Measurements from ENCODE around the gene GLI3. TPM values are rescaled to one million over a fixed set of nuclear protein-coding genes. Genes with fewer than 3 reads are reported as not detected.
A peak's percentile ranks its signal among the peaks of the same experiment; 100 is the strongest.

Gene GLI3
- total RNA-seq, 1 experiment from 2014 or later, result 23.1 TPM

DNA sequence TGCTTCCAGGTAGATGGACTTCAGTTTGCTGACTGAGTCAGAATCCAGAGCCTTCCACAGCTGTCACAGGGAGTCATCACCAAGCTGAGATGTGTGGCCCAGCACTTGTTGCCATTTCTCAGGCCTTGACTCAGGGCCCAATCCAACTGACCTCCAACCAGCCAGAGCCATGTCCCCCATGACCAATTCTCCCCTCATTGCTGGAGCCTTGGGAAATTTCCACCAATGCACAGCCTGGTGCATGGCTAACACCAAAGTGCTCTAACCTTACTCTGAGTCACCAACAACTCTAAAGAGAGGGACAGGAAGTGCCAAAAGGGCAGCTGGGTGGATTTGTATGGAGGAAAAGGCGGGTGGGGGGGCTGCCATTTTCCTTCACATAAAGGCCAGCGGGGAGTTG is 13.4 kb upstream of the GLI3 start:
- Mint-ChIP-seq H3K27ac (ENCODE audit: low read depth, unreplicated experiment) (no peak overlapping the region), H3K36me3 (ENCODE audit: insufficient read depth, unreplicated experiment) (no peaks in the 10 kb centered on the region), H3K4me3 (ENCODE audit: unreplicated experiment) (no peak overlapping the region), H3K9me3 (ENCODE audit: unreplicated experiment) (no peaks in the 10 kb centered on the region), H3K4me1 (ENCODE audit: insufficient read depth, unreplicated experiment) (peaks cover 13% of the 10 kb centered on the region), H3K27me3 (ENCODE audit: insufficient read depth, unreplicated experiment) (no peaks in the 10 kb centered on the region)
- no peak for DNase-seq (ENCODE audit: unreplicated experiment)
- no TSS peak for BruUV-seq (replicated peaks)
- CTCF ChIA-PET, result no interaction called here
- no peak for TF ChIP-seq CTCF (IDR thresholded peaks at IDR 0.05; ENCODE audit: unreplicated experiment)
- POLR2A ChIA-PET, result no interaction called here
- intact Hi-C loops (cut with micrococcal nuclease), result no loop called here

DNA sequence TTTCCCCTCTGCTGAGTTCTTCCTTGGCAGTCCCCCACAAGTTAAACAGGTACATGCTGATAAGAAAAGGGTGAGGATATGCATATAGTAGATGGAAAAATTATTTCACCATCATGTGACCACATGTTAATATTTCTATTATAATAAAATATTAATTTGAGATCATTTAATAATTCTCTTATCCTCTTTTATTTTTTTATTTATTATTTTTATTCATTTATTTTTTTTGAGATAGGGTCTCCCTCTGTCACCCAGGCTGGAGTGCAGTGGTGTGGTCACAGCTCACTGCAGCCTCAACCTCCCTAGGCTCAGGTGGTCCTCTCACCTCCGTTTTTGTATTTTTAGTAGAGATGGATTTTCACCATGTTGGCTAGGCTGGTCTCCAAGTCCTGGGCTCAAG is 11.6 kb upstream of the GLI3 start:
- H3K27me3 Mint-ChIP-seq (ENCODE audit: insufficient read depth, unreplicated experiment), result no peaks in the 10 kb centered on the region
- no peaks in the 10 kb centered on the region for H3K36me3 Mint-ChIP-seq (ENCODE audit: insufficient read depth, unreplicated experiment)
- H3K9me3 Mint-ChIP-seq (ENCODE audit: unreplicated experiment), result no peaks in the 10 kb centered on the region
- DNase-seq (ENCODE audit: unreplicated experiment), result no peak
- no TSS peak for BruUV-seq (replicated peaks)
- H3K27ac Mint-ChIP-seq (ENCODE audit: low read depth, unreplicated experiment), result no peak overlapping the region
- intact Hi-C loops (cut with micrococcal nuclease), result no loop called here
- no peak for TF ChIP-seq CTCF (IDR thresholded peaks at IDR 0.05; ENCODE audit: unreplicated experiment)
- ChIA-PET CTCF (no interaction called here), POLR2A (no interaction called here)
- no peak overlapping the region for H3K4me3 Mint-ChIP-seq (ENCODE audit: unreplicated experiment)
- H3K4me1 Mint-ChIP-seq (ENCODE audit: insufficient read depth, unreplicated experiment), result peaks cover 6% of the 10 kb centered on the region

DNA sequence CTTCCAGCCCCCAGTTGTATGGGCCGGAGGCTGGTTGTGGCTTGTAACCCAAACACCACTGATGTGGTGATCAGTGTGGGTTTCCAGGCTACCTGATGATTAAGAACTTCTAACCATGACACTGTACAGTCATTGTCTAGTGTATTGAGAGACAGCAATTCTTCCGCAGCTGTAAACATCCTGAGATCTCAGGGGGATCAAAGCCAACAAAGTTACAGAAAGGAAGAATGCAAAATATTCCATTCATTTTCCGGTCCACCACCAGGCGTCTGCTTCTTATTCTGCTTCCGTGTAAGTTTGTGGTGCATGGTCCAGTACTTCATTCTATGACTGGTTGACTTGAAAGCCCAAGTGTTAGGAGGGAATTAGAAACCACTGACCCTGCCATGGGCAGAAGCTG is 10.3 kb upstream of the GLI3 start:
- Mint-ChIP-seq H3K9me3 (ENCODE audit: unreplicated experiment) (no peaks in the 10 kb centered on the region), H3K4me3 (ENCODE audit: unreplicated experiment) (no peak overlapping the region), H3K27me3 (ENCODE audit: insufficient read depth, unreplicated experiment) (no peaks in the 10 kb centered on the region), H3K27ac (ENCODE audit: low read depth, unreplicated experiment) (no peak overlapping the region), H3K36me3 (ENCODE audit: insufficient read depth, unreplicated experiment) (no peaks in the 10 kb centered on the region), H3K4me1 (ENCODE audit: insufficient read depth, unreplicated experiment) (peaks cover 6% of the 10 kb centered on the region)
- TF ChIP-seq CTCF (IDR thresholded peaks at IDR 0.05; ENCODE audit: unreplicated experiment), result no peak
- CTCF ChIA-PET, result interaction anchor here (1.4 kb wide), 1 partner anchor 26 kb away, joined by 5 read pairs; no protein-coding TSS in a partner anchor
- POLR2A ChIA-PET, result no interaction called here
- intact Hi-C loops (cut with micrococcal nuclease), result no loop called here
- BruUV-seq (replicated peaks), result no TSS peak
- no peak for DNase-seq (ENCODE audit: unreplicated experiment)

- peak; percentile 75 for DNase-seq (ENCODE audit: unreplicated experiment)
- H3K9me3 Mint-ChIP-seq (ENCODE audit: unreplicated experiment), result no peaks in the 10 kb centered on the region
- no peak overlapping the region for H3K27ac Mint-ChIP-seq (ENCODE audit: low read depth, unreplicated experiment)
- ChIA-PET CTCF (interaction anchor here (0.6 to 1.3 kb wide), 5 partner anchors 9 to 562 kb away, joined by 3 to 4 read pairs (median 3); no protein-coding TSS in a partner anchor), POLR2A (interaction anchor here (0.5 to 1.3 kb wide), 6 partner anchors 11 to 433 kb away, joined by 3 to 4 read pairs (median 3); no protein-coding TSS in a partner anchor)
- BruUV-seq (replicated peaks), result no TSS peak
- H3K36me3 Mint-ChIP-seq (ENCODE audit: insufficient read depth, unreplicated experiment), result peaks cover 4% of the 10 kb centered on the region
- H3K27me3 Mint-ChIP-seq (ENCODE audit: insufficient read depth, unreplicated experiment), result no peaks in the 10 kb centered on the region
- TF ChIP-seq CTCF (IDR thresholded peaks at IDR 0.05; ENCODE audit: unreplicated experiment), result no peak
- H3K4me1 Mint-ChIP-seq (ENCODE audit: insufficient read depth, unreplicated experiment), result peaks cover 9% of the 10 kb centered on the region
- intact Hi-C loops (cut with micrococcal nuclease), result no loop called here
- no peak overlapping the region for H3K4me3 Mint-ChIP-seq (ENCODE audit: unreplicated experiment)
These were observed 7.8 kb upstream of the GLI3 start for GRCh38 chr7:42244828-42245227.

All from MCF 10A (cell line).